Kidney glomerular epithelial cell (primary cell): ENCODE data around the gene P2RY11.

Experiments used
- DNase-seq: peaks from one replicate; lab custom pipeline; 2025; lab: John Stamatoyannopoulos, UW

The P2RY11 gene

GRCh38 chr19:10093295-10094186 is 18.0 kb upstream of the P2RY11 start:
- DNase-seq, result no peak

GRCh38 chr19:10095622-10095947 is 15.9 kb upstream of the P2RY11 start:
- DNase-seq, result no peak

GRCh38 chr19:10095948-10096614 is 15.4 kb upstream of the P2RY11 start:
- peak; percentile 66 for DNase-seq

GRCh38 chr19:10096615-10096963 is 14.9 kb upstream of the P2RY11 start:
- no peak for DNase-seq

GRCh38 chr19:10100163-10100785 is 11.2 kb upstream of the P2RY11 start:
- no peak for DNase-seq

GRCh38 chr19:10102787-10103236 is 8.7 kb upstream of the P2RY11 start:
- no peak for DNase-seq

GRCh38 chr19:10104130-10104513 is 7.4 kb upstream of the P2RY11 start:
- no peak for DNase-seq

- DNase-seq, result no peak
Observed at GRCh38 chr19:10104665-10105508, 6.6 kb upstream of the P2RY11 start.

- DNase-seq, result no peak
Observed at GRCh38 chr19:10105509-10106099, 5.9 kb upstream of the P2RY11 start.

GRCh38 chr19:10106100-10106936 is 5.2 kb upstream of the P2RY11 start, which contains the start of gene PPAN:
PPAN (plus strand) TSS chr19:10106362; CDS start chr19:10106395, 33 bp downstream.
- peak; percentile 96 for DNase-seq

- no peak for DNase-seq
Observed at GRCh38 chr19:10107254-10107653, 4.2 kb upstream of the P2RY11 start.

- no peak for DNase-seq
Observed at GRCh38 chr19:10107817-10108367, 3.6 kb upstream of the P2RY11 start.

GRCh38 chr19:10109528-10109927 is 2.0 kb upstream of the P2RY11 start:
- DNase-seq, result no peak

- DNase-seq, result no peak
Observed at GRCh38 chr19:10110076-10110971, 1.2 kb upstream of the P2RY11 start.

GRCh38 chr19:10110972-10111317 is 548 bp upstream of the P2RY11 start:
- no peak for DNase-seq

- DNase-seq, result no peak
Observed at GRCh38 chr19:10112037-10112761, 706 bp downstream of the P2RY11 start.

- no peak for DNase-seq
Observed at GRCh38 chr19:10112895-10113591, 1.6 kb downstream of the P2RY11 start.

GRCh38 chr19:10113592-10113963 is 2.1 kb downstream of the P2RY11 start:
- DNase-seq, result no peak
